A549 treated with GW870086 at 1 μM for 4 hours (cell line): Measurements from ENCODE around the gene MUC4. TPM values are rescaled to one million over a fixed set of nuclear protein-coding genes. Genes with fewer than 3 reads are reported as not detected.

Experiments used
- total RNA-seq: library from RNA; stranded (reverse); fragments of 200-300 nt; extraction: Qiagen RNA extraction; gene quantifications from 5 replicates; pipeline ENCODE4 v1.2.3, GENCODE V29; 2022; ENCODE audit warnings: low read depth

Gene MUC4
- total RNA-seq: 0.02 to 0.16 TPM (median 0.07 TPM) in 5 replicates

GRCh38 chr3:195811756-195812155, at the start of gene MUC4:
Gene MUC4 (minus strand): TSS chr3:195811929. CDS start chr3:195811817, 112 bp downstream.

GRCh38 chr3:195720831-195721506, 90.8 kb downstream of the MUC4 start, which contains the start of gene MUC20:
Gene MUC20 (plus strand): TSS chr3:195720978. CDS start chr3:195721008, 30 bp downstream.

Other genes starting within 250 kb of the MUC4 start
- gene APOD, start 228.0 kb downstream of the MUC4 start, total RNA-seq: 0.79 to 1.2 TPM (median 0.87 TPM) in 5 replicates
- 0.43 to 1.3 TPM (median 0.75 TPM) in 5 replicates for gene MUC20, start 91.0 kb downstream of the MUC4 start, total RNA-seq
- 17.4 to 21.9 TPM (median 21.4 TPM) in 5 replicates for gene TNK2, start 96.6 kb upstream of the MUC4 start, total RNA-seq